Ramos (cell line): Measurements from ENCODE around the gene CAPZA2.
"Not testable (repeated sequence)": the region's sequence is repeated elsewhere in the genome, so short reads cannot be mapped to it uniquely, and the experiment has no call there.

ENCODE experiments used
- in situ Hi-C: fragments of 300-500 bp; cut with MboI; formaldehyde crosslinking; loops from one replicate; pipeline ENCODE4 v1.14.3; 2022; ENCODE audit warnings: low sequenced_read_pairs; ENCODE audit not compliant: unreplicated experiment

CAPZA2 gene

GRCh38 chr7:116906391-116906790, 44.0 kb downstream of the CAPZA2 start:
- in situ Hi-C loops: no loop called here

GRCh38 chr7:116910383-116910782, 48.0 kb downstream of the CAPZA2 start:
- in situ Hi-C loops: no loop called here

- in situ Hi-C loops: no loop called here
Observed at GRCh38 chr7:116911801-116912200, 49.4 kb downstream of the CAPZA2 start.

- in situ Hi-C loops: no loop called here
Observed at GRCh38 chr7:116912269-116912909, 50.0 kb downstream of the CAPZA2 start.

- in situ Hi-C loops: no loop called here
Observed at GRCh38 chr7:116918704-116919103, 56.3 kb downstream of the CAPZA2 start.

- in situ Hi-C loops: no loop called here
Observed at GRCh38 chr7:116920359-116920758, 58.0 kb downstream of the CAPZA2 start.

GRCh38 chr7:116922545-116922944, 60.2 kb downstream of the CAPZA2 start:
- in situ Hi-C loops: no loop called here

- in situ Hi-C loops: loop anchor here (5.0 kb wide), 1 partner anchor 198 kb away; no protein-coding TSS in a partner anchor
Observed at GRCh38 chr7:116924741-116925140, 62.4 kb downstream of the CAPZA2 start.

- in situ Hi-C loops: loop anchor here (5.0 kb wide), 1 partner anchor 193 kb away; no protein-coding TSS in a partner anchor
Observed at GRCh38 chr7:116929021-116929420, 66.6 kb downstream of the CAPZA2 start.

- in situ Hi-C loops: loop anchor here (5.0 kb wide), 1 partner anchor 192 kb away; no protein-coding TSS in a partner anchor
Observed at GRCh38 chr7:116929914-116930913, 67.8 kb downstream of the CAPZA2 start.

- in situ Hi-C loops: no loop called here
Observed at GRCh38 chr7:116932566-116932965, 70.2 kb downstream of the CAPZA2 start.

- in situ Hi-C loops: no loop called here
Observed at GRCh38 chr7:116933465-116933864, 71.1 kb downstream of the CAPZA2 start.

- in situ Hi-C loops: no loop called here
Observed at GRCh38 chr7:116934580-116934979, 72.2 kb downstream of the CAPZA2 start.

GRCh38 chr7:116936844-116937243, 74.5 kb downstream of the CAPZA2 start:
- in situ Hi-C loops: not testable (repeated sequence)

- in situ Hi-C loops: no loop called here
Observed at GRCh38 chr7:116938678-116939077, 76.3 kb downstream of the CAPZA2 start.

GRCh38 chr7:116940689-116941370, 78.4 kb downstream of the CAPZA2 start:
- in situ Hi-C loops: no loop called here

- in situ Hi-C loops: no loop called here
Observed at GRCh38 chr7:116942504-116942903, 80.1 kb downstream of the CAPZA2 start.

GRCh38 chr7:116948934-116949333, 86.5 kb downstream of the CAPZA2 start:
- in situ Hi-C loops: no loop called here

- in situ Hi-C loops: no loop called here
Observed at GRCh38 chr7:116949941-116950801, 87.8 kb downstream of the CAPZA2 start.

- in situ Hi-C loops: no loop called here
Observed at GRCh38 chr7:116950889-116951351, 88.5 kb downstream of the CAPZA2 start.
